Esophagus muscularis mucosa (tissue), 3 donors: Measurements from ENCODE around the gene ARID3A.
"Not testable (repeated sequence)": the region's sequence is repeated elsewhere in the genome, so short reads cannot be mapped to it uniquely, and the experiment has no call there.

Source experiments
- CTCF ChIP-seq, 3 experiments: fragments of 200-600 bp in 2 of 3; fragments of 450-650 bp in 1 of 3; sonication (generic) in 2 of 3; IDR thresholded peaks; one replicate each; pipeline ENCODE4 v1.5.1; 2017 to 2019; ENCODE audit warnings: antibody characterized with exemption in 3 of 3, mild to moderate bottlenecking in 2 of 3, moderate library complexity in 1 of 3
- EP300 ChIP-seq: sonication (generic); formaldehyde crosslinking; IDR thresholded peaks from one replicate; pipeline ENCODE4 v1.6.1; 2017; ENCODE audit warnings: antibody characterized with exemption

DNA sequence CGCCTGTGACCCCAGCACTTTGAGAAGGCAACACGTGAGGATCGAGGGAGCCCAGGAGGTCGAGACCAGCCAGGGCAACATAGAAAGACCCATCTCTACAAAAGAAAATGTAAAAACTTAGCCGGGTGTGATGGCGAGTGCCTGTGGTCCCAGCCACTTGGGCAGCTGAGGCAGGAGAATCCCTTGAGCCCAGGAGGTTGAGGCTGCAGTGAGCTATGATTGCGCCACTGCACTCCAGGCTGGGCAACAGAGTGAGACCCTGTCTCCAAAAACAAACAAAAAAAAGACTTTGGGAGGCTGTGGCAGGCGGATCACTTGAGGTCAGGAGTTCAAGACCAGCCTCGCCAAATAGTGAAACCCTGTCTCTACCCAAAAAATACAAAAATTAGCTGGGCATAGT, 31.7 kb downstream of the ARID3A start:
- not testable (repeated sequence) for TF ChIP-seq CTCF (IDR thresholded peaks at IDR 0.05); EP300
